SK-N-SH (cell line): ENCODE measurements around the gene EZH1. TPM values are rescaled to one million over a fixed set of nuclear protein-coding genes. Genes with fewer than 3 reads are reported as not detected.

Source experiments
- CHD2 ChIP-seq: fragments of 150-350 bp; IDR thresholded peaks from 2 replicates; pipeline ENCODE4 v1.6.1; 2018; ENCODE audit warnings: low read length; ENCODE audit not compliant: partially characterized antibody
- ELF1 ChIP-seq: IDR thresholded peaks from 2 replicates; pipeline ENCODE4 v1.4.0; 2012
- EP300 ChIP-seq, 2 experiments: IDR thresholded peaks; 2 replicates each; pipeline versions ENCODE4 v1.4.0 to v1.6.1; 2012; ENCODE audit warnings: borderline replicate concordance in 1 of 2, low read depth in 1 of 2, low read length in 1 of 2
- EZH2phosphoT487 ChIP-seq: fragments of 200-600 bp; sonication (generic); IDR thresholded peaks from 2 replicates; pipeline ENCODE4 v1.6.1; 2017; ENCODE audit warnings: low read depth, mixed run types, mild to moderate bottlenecking, antibody characterized with exemption, moderate library complexity, borderline replicate concordance
- FOXM1 ChIP-seq: IDR thresholded peaks from 2 replicates; pipeline ENCODE4 v1.4.0; 2012; ENCODE audit warnings: low read depth, mild to moderate bottlenecking
- GATA2 ChIP-seq: sonication (generic); formaldehyde crosslinking; IDR thresholded peaks from 2 replicates; pipeline ENCODE4 v1.5.0; 2020; ENCODE audit warnings: mild to moderate bottlenecking, missing genetic modification reagents
- JUND ChIP-seq: IDR thresholded peaks from 2 replicates; pipeline ENCODE4 v1.4.0; 2012
- MAX ChIP-seq: IDR thresholded peaks from 2 replicates; pipeline ENCODE4 v1.4.0; 2012; ENCODE audit warnings: low read depth
- MEF2A ChIP-seq: IDR thresholded peaks from 2 replicates; pipeline ENCODE4 v1.4.0; 2012; ENCODE audit warnings: low read depth, borderline replicate concordance
- NRF1 ChIP-seq: IDR thresholded peaks from 2 replicates; pipeline ENCODE4 v1.6.1; 2012; ENCODE audit warnings: low read depth, mild to moderate bottlenecking, low read length
- POLR2AphosphoS5 ChIP-seq: IDR thresholded peaks from 2 replicates; pipeline ENCODE4 v1.6.1; 2012; ENCODE audit warnings: low read depth, low read length
- RAD21 ChIP-seq: IDR thresholded peaks from 2 replicates; pipeline ENCODE4 v1.6.1; 2012; ENCODE audit warnings: mild to moderate bottlenecking, low read length
- RCOR1 ChIP-seq: fragments of 150-350 bp; IDR thresholded peaks from 2 replicates; pipeline ENCODE4 v1.6.1; 2017; ENCODE audit warnings: antibody characterized with exemption, low read length
- RFX5 ChIP-seq: IDR thresholded peaks from 2 replicates; pipeline ENCODE4 v1.6.1; 2012; ENCODE audit warnings: mild to moderate bottlenecking, improper control_type of control experiment, low read length
- SMC3 ChIP-seq: IDR thresholded peaks from 2 replicates; pipeline ENCODE4 v1.6.1; 2012; ENCODE audit warnings: low read depth, low read length, improper control_type of control experiment
- TAF1 ChIP-seq: IDR thresholded peaks from 2 replicates; pipeline ENCODE4 v1.6.1; 2012; ENCODE audit warnings: low read depth, mild to moderate bottlenecking, low read length, moderate library complexity, borderline replicate concordance
- USF1 ChIP-seq: IDR thresholded peaks from 2 replicates; pipeline ENCODE4 v1.4.0; 2012; ENCODE audit warnings: low read depth, borderline replicate concordance
- USF2 ChIP-seq: fragments of 150-350 bp; IDR thresholded peaks from 2 replicates; pipeline ENCODE4 v1.6.1; 2017; ENCODE audit warnings: antibody characterized with exemption, low read length, low read depth, borderline replicate concordance
- YY1 ChIP-seq: IDR thresholded peaks from 2 replicates; pipeline ENCODE4 v1.4.0; 2012; ENCODE audit warnings: low read depth, mild to moderate bottlenecking
- ZBTB33 ChIP-seq: IDR thresholded peaks from 2 replicates; pipeline ENCODE4 v1.4.0; 2012; ENCODE audit warnings: low read depth, borderline replicate concordance
- polyA plus RNA-seq, 3 experiments: library from polyadenylated mRNA; depleted of rRNA; stranded (reverse); fragments of >200 nt; gene quantifications; 2 replicates each; pipeline ENCODE4 v1.2.3, GENCODE V29; 2012
- TF ChIP-seq, protein P1 (sequence below): fragments of 150-350 bp; IDR thresholded peaks from 2 replicates; pipeline ENCODE4 v1.6.1; 2016; ENCODE audit warnings: mild to moderate bottlenecking, low read depth, low read length

EZH1 gene
- polyA plus RNA-seq, 1 of the 3 experiments (the other 2 are of a cell fraction) = 28.6 TPM

- TF ChIP-seq ZBTB33 (no peak), GATA2 (CRISPR knock-in tag) (no peak), EZH2phosphoT487 (no peak), RFX5 (peak; percentile 93), RCOR1 (no peak), EP300 (IDR thresholded peaks at IDR 0.05; ENCODE audit: borderline replicate concordance in 1 of 2, low read depth in 1 of 2, low read length in 1 of 2) (0 out of 4 replicates have a peak, but pooled peaks of 1 of the 2 experiments have one; percentile 1), YY1 (no peak), NRF1 (no peak), CHD2 (peak; percentile 65), USF2 (peak; percentile 81), POLR2AphosphoS5 (no peak), ELF1 (no peak), RAD21 (no peak), TAF1 (no peak), USF1 (peak; percentile 94), JUND (no peak), FOXM1 (no peak), MEF2A (no peak), SMC3 (no peak), MAX (no peak)
- TF ChIP-seq, protein P1, sequence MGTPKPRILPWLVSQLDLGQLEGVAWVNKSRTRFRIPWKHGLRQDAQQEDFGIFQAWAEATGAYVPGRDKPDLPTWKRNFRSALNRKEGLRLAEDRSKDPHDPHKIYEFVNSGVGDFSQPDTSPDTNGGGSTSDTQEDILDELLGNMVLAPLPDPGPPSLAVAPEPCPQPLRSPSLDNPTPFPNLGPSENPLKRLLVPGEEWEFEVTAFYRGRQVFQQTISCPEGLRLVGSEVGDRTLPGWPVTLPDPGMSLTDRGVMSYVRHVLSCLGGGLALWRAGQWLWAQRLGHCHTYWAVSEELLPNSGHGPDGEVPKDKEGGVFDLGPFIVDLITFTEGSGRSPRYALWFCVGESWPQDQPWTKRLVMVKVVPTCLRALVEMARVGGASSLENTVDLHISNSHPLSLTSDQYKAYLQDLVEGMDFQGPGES = peak; percentile 58; the same call in 1 of the 2 replicates
Observed at GRCh38 chr17:42677012-42677857, 67.6 kb downstream of the EZH1 start (continued).
